Measurements from ENCODE around the gene TAF12.

TAF12 gene

GRCh38 chr1:28565726-28566125 is 77.1 kb downstream of the TAF12 start:
- TF ChIP-seq, protein P1, sequence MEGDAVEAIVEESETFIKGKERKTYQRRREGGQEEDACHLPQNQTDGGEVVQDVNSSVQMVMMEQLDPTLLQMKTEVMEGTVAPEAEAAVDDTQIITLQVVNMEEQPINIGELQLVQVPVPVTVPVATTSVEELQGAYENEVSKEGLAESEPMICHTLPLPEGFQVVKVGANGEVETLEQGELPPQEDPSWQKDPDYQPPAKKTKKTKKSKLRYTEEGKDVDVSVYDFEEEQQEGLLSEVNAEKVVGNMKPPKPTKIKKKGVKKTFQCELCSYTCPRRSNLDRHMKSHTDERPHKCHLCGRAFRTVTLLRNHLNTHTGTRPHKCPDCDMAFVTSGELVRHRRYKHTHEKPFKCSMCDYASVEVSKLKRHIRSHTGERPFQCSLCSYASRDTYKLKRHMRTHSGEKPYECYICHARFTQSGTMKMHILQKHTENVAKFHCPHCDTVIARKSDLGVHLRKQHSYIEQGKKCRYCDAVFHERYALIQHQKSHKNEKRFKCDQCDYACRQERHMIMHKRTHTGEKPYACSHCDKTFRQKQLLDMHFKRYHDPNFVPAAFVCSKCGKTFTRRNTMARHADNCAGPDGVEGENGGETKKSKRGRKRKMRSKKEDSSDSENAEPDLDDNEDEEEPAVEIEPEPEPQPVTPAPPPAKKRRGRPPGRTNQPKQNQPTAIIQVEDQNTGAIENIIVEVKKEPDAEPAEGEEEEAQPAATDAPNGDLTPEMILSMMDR (IDR thresholded peaks at IDR 0.05; ENCODE audit: insufficient read depth, low read length, missing control alignments): no peak
- H3K4me3 ChIP-seq (ENCODE audit: low read depth, low read length): no peak overlapping the region
- ChIA-PET POLR2A (interaction anchor here (0.6 to 1.2 kb wide), 3 partner anchors 12 to 37 kb away, joined by 3 to 6 read pairs (median 4); no protein-coding TSS in a partner anchor), CTCF (interaction anchor here (1.3 kb wide), 1 partner anchor 15 kb away, joined by 3 read pairs; no protein-coding TSS in a partner anchor)
- DNase-seq (ENCODE audit: low read depth, low spot score): no peak

- H3K4me3 ChIP-seq (ENCODE audit: low read depth, low read length): no peak overlapping the region
- CTCF ChIA-PET: interaction anchor here (0.5 to 1.3 kb wide), 2 partner anchors 10 to 16 kb away, joined by 3 read pairs; no protein-coding TSS in a partner anchor
- TF ChIP-seq, protein P1 (IDR thresholded peaks at IDR 0.05; ENCODE audit: insufficient read depth, low read length, missing control alignments): no peak
- DNase-seq (ENCODE audit: low read depth, low spot score): no peak
- POLR2A ChIA-PET: interaction anchor here (0.6 to 1.0 kb wide), 2 partner anchors 14 to 38 kb away, joined by 3 to 6 read pairs; no protein-coding TSS in a partner anchor
These were observed 77.8 kb downstream of the TAF12 start for GRCh38 chr1:28565040-28565439.

DNA sequence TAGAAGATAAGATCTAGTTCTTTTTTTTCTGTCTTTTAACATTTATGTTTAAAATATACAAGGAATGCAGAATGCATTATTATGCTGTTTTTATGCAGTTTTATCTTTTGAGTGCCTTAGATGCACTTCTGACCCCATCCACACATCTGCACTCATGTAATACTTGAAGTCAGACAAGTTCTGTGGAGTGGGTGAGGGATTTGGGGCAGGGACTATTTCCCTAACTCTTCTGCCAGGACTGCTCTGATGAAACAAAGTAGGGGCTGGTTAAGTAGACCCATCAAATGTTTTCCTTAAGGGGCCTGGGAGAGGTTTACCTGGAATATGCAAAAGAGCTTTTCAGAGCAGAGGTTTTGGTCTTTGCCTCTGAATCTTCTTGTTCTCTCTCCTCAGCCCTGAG is 78.6 kb downstream of the TAF12 start:
- TF ChIP-seq, protein P1 (IDR thresholded peaks at IDR 0.05; ENCODE audit: insufficient read depth, low read length, missing control alignments): no peak
- POLR2A ChIA-PET: interaction anchor here (1.0 to 1.6 kb wide), 2 partner anchors 11 to 14 kb away, joined by 3 to 5 read pairs; partner anchors contain the start of gene TRNAU1AP
- CTCF ChIA-PET: interaction anchor here (0.5 kb wide), 1 partner anchor 9 kb away, joined by 3 read pairs; no protein-coding TSS in a partner anchor

GRCh38 chr1:28560886-28561285 is 82.0 kb downstream of the TAF12 start:
- TF ChIP-seq, protein P1 (IDR thresholded peaks at IDR 0.05; ENCODE audit: insufficient read depth, low read length, missing control alignments): no peak
- ChIA-PET CTCF (no interaction called here), POLR2A (interaction anchor here (1.8 kb wide), 1 partner anchor 20 kb away, joined by 7 read pairs; no protein-coding TSS in a partner anchor)
- no peak for DNase-seq (ENCODE audit: low read depth, low spot score)
- no peak overlapping the region for H3K4me3 ChIP-seq (ENCODE audit: low read depth, low read length)

More for the DNA sequence above, 78.6 kb downstream of the TAF12 start:
- H3K4me3 ChIP-seq (ENCODE audit: low read depth, low read length): no peak overlapping the region
- DNase-seq (ENCODE audit: low read depth, low spot score): no peak

All from AG04449 (cell line).